ENCODE measurements around the gene IFNB1. TPM values are rescaled to one million over a fixed set of nuclear protein-coding genes. Genes with fewer than 3 reads are reported as not detected.

Gene IFNB1
- total RNA-seq, 1 experiment from 2014 or later = not detected

GRCh38 chr9:21027295-21027694 is 50.4 kb downstream of the IFNB1 start:
- H3K9me3 Mint-ChIP-seq (ENCODE audit: unreplicated experiment) = no peaks in the 10 kb centered on the region
- no peak overlapping the region for H3K4me3 Mint-ChIP-seq (ENCODE audit: unreplicated experiment)
- POLR2A ChIA-PET = no interaction called here
- H3K27ac Mint-ChIP-seq (ENCODE audit: low read depth, unreplicated experiment) = no peak overlapping the region
- CTCF ChIA-PET = no interaction called here
- intact Hi-C loops (cut with micrococcal nuclease) = no loop called here
- BruUV-seq (replicated peaks) = no TSS peak
- H3K4me1 Mint-ChIP-seq (ENCODE audit: insufficient read depth, unreplicated experiment) = no peaks in the 10 kb centered on the region
- no peak for DNase-seq (ENCODE audit: unreplicated experiment)
- no peaks in the 10 kb centered on the region for H3K27me3 Mint-ChIP-seq (ENCODE audit: insufficient read depth, unreplicated experiment)
- TF ChIP-seq CTCF (IDR thresholded peaks at IDR 0.05; ENCODE audit: unreplicated experiment) = no peak
- H3K36me3 Mint-ChIP-seq (ENCODE audit: insufficient read depth, unreplicated experiment) = no peaks in the 10 kb centered on the region

Other genes with a start within 250 kb of the IFNB1 start
- gene HACD4, start 46.3 kb downstream of the IFNB1 start, total RNA-seq (2022) = not detected in 2 replicates
- gene IFNW1, start 63.9 kb upstream of the IFNB1 start, total RNA-seq (2022) = not detected in 2 replicates
- not detected in 2 replicates for gene IFNA21, start 88.7 kb upstream of the IFNB1 start, total RNA-seq (2022)
- gene IFNA4, start 109.6 kb upstream of the IFNB1 start, total RNA-seq (2022) = not detected in 2 replicates
- not detected in 2 replicates for gene IFNA7, start 124.3 kb upstream of the IFNB1 start, total RNA-seq (2022)
- not detected in 2 replicates for gene IFNA10, start 129.2 kb upstream of the IFNB1 start, total RNA-seq (2022)
- gene IFNA16, start 139.4 kb upstream of the IFNB1 start, total RNA-seq (2022) = not detected in 2 replicates
- not detected in 2 replicates for gene IFNA17, start 150.3 kb upstream of the IFNB1 start, total RNA-seq (2022)
- gene IFNA14, start 162.1 kb upstream of the IFNB1 start, total RNA-seq (2022) = not detected in 2 replicates
- gene IFNA5, start 227.4 kb upstream of the IFNB1 start, total RNA-seq (2022) = not detected in 2 replicates